ENCODE results near the gene LAMC3.

Gene LAMC3

GRCh38 chr9:131008909-131009618 is at the start of gene LAMC3:
LAMC3 (plus strand) TSS chr9:131009174; CDS start chr9:131009215, 41 bp downstream.
- no peak for DNase-seq (ENCODE audit: low read depth)
- no peak within 1 kb of the TSS for H3K4me3 ChIP-seq (ENCODE audit: low read depth, low read length)
- TF ChIP-seq POLR2A (IDR thresholded peaks at IDR 0.05; ENCODE audit: extremely low read depth, insufficient read length) (no peak), MYC (IDR thresholded peaks at IDR 0.05; ENCODE audit: low read depth, low read length) (no peak)
- TF ChIP-seq, protein P1, sequence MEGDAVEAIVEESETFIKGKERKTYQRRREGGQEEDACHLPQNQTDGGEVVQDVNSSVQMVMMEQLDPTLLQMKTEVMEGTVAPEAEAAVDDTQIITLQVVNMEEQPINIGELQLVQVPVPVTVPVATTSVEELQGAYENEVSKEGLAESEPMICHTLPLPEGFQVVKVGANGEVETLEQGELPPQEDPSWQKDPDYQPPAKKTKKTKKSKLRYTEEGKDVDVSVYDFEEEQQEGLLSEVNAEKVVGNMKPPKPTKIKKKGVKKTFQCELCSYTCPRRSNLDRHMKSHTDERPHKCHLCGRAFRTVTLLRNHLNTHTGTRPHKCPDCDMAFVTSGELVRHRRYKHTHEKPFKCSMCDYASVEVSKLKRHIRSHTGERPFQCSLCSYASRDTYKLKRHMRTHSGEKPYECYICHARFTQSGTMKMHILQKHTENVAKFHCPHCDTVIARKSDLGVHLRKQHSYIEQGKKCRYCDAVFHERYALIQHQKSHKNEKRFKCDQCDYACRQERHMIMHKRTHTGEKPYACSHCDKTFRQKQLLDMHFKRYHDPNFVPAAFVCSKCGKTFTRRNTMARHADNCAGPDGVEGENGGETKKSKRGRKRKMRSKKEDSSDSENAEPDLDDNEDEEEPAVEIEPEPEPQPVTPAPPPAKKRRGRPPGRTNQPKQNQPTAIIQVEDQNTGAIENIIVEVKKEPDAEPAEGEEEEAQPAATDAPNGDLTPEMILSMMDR (IDR thresholded peaks at IDR 0.05; ENCODE audit: low read depth, low read length) = peak; percentile 21
- TF ChIP-seq, protein P2, sequence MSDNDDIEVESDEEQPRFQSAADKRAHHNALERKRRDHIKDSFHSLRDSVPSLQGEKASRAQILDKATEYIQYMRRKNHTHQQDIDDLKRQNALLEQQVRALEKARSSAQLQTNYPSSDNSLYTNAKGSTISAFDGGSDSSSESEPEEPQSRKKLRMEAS (IDR thresholded peaks at IDR 0.05; ENCODE audit: low read depth, low read length) = no peak

DNA sequence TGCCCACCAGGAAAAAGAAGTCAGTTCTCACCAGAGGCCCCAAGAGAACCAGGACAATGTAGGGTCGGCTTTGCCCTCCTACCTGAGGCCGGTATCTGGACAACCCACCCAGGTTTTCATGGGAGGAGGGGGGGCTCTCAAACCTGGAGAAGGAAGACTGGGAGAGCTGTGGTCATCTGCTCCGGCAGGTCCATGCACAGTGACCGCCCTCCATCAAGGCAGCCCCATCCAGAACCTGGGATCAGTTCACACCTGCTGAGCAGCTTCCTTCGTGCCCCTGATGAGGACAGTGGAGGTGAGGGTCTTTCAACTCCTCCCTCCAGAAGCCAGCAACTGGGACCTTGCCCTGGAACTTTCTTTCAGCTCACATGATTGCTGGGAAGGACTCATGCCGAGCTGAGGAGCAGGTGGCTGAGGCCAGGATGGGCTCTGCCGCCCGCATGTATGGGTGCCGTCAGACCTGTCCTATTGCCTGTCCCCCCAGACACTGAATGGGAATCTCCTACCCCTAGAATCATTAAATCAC is 49.1 kb upstream of the LAMC3 start:
- no peak overlapping the region for H3K4me3 ChIP-seq (ENCODE audit: low read depth, low read length)
- TF ChIP-seq POLR2A (IDR thresholded peaks at IDR 0.05; ENCODE audit: extremely low read depth, insufficient read length) (no peak), MYC (IDR thresholded peaks at IDR 0.05; ENCODE audit: low read depth, low read length) (no peak)
- TF ChIP-seq, protein P2 (IDR thresholded peaks at IDR 0.05; ENCODE audit: low read depth, low read length) = no peak
- TF ChIP-seq, protein P1 (IDR thresholded peaks at IDR 0.05; ENCODE audit: low read depth, low read length) = no peak
- DNase-seq (ENCODE audit: low read depth) = no peak

- DNase-seq (ENCODE audit: low read depth) = no peak
- TF ChIP-seq MYC (IDR thresholded peaks at IDR 0.05; ENCODE audit: low read depth, low read length) = no peak
- H3K4me3 ChIP-seq (ENCODE audit: low read depth, low read length) = no peak overlapping the region
Observed at GRCh38 chr9:130960522-130961378, 48.2 kb upstream of the LAMC3 start.

DNA sequence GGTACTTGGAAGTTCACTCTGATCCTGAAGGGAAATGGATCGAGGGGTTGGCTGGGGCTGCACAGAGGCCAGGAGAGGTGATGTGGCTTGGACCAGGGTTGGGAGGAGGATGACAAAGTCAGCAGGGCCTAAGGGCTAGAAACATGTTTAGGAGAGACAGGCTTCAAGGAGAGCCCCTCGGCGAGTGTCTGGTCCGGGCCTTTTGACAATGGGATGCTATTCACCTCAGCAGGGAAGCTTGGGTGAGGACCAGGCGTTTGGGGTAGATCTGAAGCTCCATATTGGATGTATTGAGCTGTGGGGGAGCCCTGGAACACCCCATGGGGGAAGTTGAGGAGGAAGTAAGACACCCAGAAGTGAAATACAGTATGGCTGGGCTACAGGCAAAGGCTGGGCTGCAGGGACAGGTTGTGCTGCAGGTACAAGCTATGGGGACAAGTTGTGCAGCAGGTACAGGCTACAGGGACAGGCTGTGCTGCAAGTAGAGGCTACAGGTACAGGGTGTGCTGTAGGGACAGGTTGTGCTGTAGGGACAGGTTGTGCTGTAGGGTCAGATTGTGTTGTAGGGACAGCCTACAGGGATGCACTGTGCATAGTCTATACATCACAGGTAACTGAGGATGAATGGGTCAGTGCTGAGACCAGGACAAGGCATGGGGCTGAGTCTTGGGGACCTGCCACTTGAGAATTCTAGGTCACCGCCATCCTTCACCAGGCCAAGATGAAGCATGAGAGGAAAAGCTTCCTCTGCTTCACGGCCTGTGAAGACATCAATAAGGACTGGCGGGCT is 47.3 kb upstream of the LAMC3 start:
- TF ChIP-seq, protein P2 (IDR thresholded peaks at IDR 0.05; ENCODE audit: low read depth, low read length) = no peak
- TF ChIP-seq POLR2A (IDR thresholded peaks at IDR 0.05; ENCODE audit: extremely low read depth, insufficient read length) (no peak), MYC (IDR thresholded peaks at IDR 0.05; ENCODE audit: low read depth, low read length) (no peak)
- TF ChIP-seq, protein P1 (IDR thresholded peaks at IDR 0.05; ENCODE audit: low read depth, low read length) = no peak
- no peak overlapping the region for H3K4me3 ChIP-seq (ENCODE audit: low read depth, low read length)
- no peak for DNase-seq (ENCODE audit: low read depth)

DNA sequence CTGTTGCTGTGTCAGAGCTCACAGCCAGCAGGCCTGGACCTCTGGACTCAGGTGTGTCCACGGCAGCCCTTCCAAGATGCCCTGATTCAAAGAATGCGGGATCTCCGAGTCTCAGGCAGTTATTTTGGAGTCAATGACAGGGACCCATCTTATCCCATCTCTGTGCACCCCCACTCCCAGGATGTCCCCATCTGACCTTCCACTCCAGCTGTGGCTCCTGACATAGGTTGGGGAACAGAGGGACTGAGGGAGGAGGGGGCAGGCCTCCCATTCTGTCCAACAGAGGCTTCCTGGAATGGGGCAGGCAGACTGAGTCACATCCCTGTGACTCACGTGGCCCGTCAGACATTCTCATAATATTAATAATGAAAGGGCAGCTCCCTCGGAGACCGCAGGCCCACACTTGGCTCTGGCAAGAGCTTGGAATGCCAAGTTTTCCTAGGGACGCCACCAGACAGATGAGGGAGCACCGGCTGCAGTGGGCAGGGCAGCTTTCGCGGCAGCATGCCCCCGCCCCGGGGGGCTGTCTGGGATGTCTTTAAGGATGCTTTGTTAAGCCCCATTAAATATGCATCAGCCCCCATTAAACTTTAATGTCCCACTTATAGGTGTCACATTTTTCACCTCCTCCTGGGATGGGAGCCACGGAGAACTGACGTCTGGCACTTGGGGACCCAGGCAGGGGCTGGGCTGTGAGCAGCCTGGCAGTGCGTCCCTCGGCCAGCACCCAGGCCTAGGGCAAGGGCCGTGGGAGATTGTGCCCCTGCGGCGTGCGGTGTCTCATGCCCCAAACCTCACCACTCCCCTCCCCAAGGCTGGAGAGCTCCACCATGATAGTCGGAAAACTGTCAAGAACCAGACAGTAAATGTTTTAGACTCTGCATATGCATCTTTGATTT is 46.3 kb upstream of the LAMC3 start:
- no peak overlapping the region for H3K4me3 ChIP-seq (ENCODE audit: low read depth, low read length)
- no peak for TF ChIP-seq POLR2A (IDR thresholded peaks at IDR 0.05; ENCODE audit: extremely low read depth, insufficient read length)
- no peak for TF ChIP-seq MYC (IDR thresholded peaks at IDR 0.05; ENCODE audit: low read depth, low read length)
- TF ChIP-seq, protein P2 (IDR thresholded peaks at IDR 0.05; ENCODE audit: low read depth, low read length) = no peak
- TF ChIP-seq, protein P1 (IDR thresholded peaks at IDR 0.05; ENCODE audit: low read depth, low read length) = no peak
- DNase-seq (ENCODE audit: low read depth) = no peak
